Activated T-cell treated with anti-CD3 and anti-CD28 coated beads for 1 hour (primary cell): ENCODE measurements around the gene TXNL4B.
"Not testable (repeated sequence)": the region's sequence is repeated elsewhere in the genome, so short reads cannot be mapped to it uniquely, and the experiment has no call there.

ENCODE experiments used
- DNase-seq: peaks from one replicate; pipeline ENCODE4 v3.0.0-alpha.2; 2020; ENCODE audit warnings: low read depth

The TXNL4B gene

GRCh38 chr16:72111657-72112451 lies 18.4 kb upstream of the TXNL4B start:
- DNase-seq = no peak

- DNase-seq = no peak
Observed at GRCh38 chr16:72110662-72111615, 17.5 kb upstream of the TXNL4B start.

- DNase-seq = no peak
Observed at GRCh38 chr16:72109966-72110530, 16.6 kb upstream of the TXNL4B start.

GRCh38 chr16:72109300-72109699 lies 15.9 kb upstream of the TXNL4B start:
- no peak for DNase-seq

- no peak for DNase-seq
Observed at GRCh38 chr16:72108353-72109102, 15.1 kb upstream of the TXNL4B start.

- DNase-seq = no peak
Observed at GRCh38 chr16:72107371-72107770, 14.0 kb upstream of the TXNL4B start.

GRCh38 chr16:72105978-72106377 lies 12.6 kb upstream of the TXNL4B start:
- no peak for DNase-seq

- DNase-seq = no peak
Observed at GRCh38 chr16:72104905-72105304, 11.5 kb upstream of the TXNL4B start.

GRCh38 chr16:72101195-72101594 lies 7.8 kb upstream of the TXNL4B start:
- no peak for DNase-seq

GRCh38 chr16:72099377-72099818 lies 6.0 kb upstream of the TXNL4B start:
- DNase-seq = no peak

GRCh38 chr16:72098936-72099335 lies 5.5 kb upstream of the TXNL4B start:
- no peak for DNase-seq

GRCh38 chr16:72094266-72094610 lies 818 bp upstream of the TXNL4B start:
- no peak for DNase-seq

- no peak for DNase-seq
Observed at GRCh38 chr16:72092832-72093447, 480 bp downstream of the TXNL4B start.

- DNase-seq = no peak
Observed at GRCh38 chr16:72091217-72091616, 2.2 kb downstream of the TXNL4B start.

- DNase-seq = no peak
Observed at GRCh38 chr16:72085002-72085401, 8.4 kb downstream of the TXNL4B start.

GRCh38 chr16:72084445-72084844 lies 9.0 kb downstream of the TXNL4B start:
- DNase-seq = no peak

- DNase-seq = no peak
Observed at GRCh38 chr16:72083778-72084404, 9.5 kb downstream of the TXNL4B start.

GRCh38 chr16:72076991-72077706 lies 16.3 kb downstream of the TXNL4B start:
- not testable (repeated sequence) for DNase-seq

- not testable (repeated sequence) for DNase-seq
Observed at GRCh38 chr16:72075067-72075466, 18.4 kb downstream of the TXNL4B start.

GRCh38 chr16:72073560-72074230 lies 19.7 kb downstream of the TXNL4B start:
- DNase-seq = no peak
